K562 (cell line): ENCODE results near the gene STUM. TPM values are rescaled to one million over a fixed set of nuclear protein-coding genes. Genes with fewer than 3 reads are reported as not detected.

Experiments used
- GABPA ChIP-seq: fragments of 200-800 bp; sonication (Bioruptor generic); conservative IDR thresholded peaks from 2 replicates; pipeline ENCODE4 v1.6.1; 2016; ENCODE audit warnings: low read depth, missing genetic modification characterization, missing compliant biosample characterization
- GTF2A2 ChIP-seq: IDR thresholded peaks from 2 replicates; pipeline ENCODE4 v1.6.1; 2016; ENCODE audit warnings: mild to moderate bottlenecking, missing genetic modification characterization, missing compliant biosample characterization
- HCFC1 ChIP-seq: IDR thresholded peaks from 2 replicates; pipeline ENCODE4 v1.6.1; 2012; ENCODE audit warnings: low read depth, low read length, improper control_type of control experiment
- HDAC1 ChIP-seq, 2 experiments: fragments of 450-650 bp; IDR thresholded peaks; 2 replicates each; pipeline ENCODE4 v1.6.1; 2016 to 2017; ENCODE audit warnings: inconsistent platforms in 1 of 2, mild to moderate bottlenecking in 1 of 2, moderate library complexity in 1 of 2
- MAFF ChIP-seq: IDR thresholded peaks from 2 replicates; pipeline ENCODE4 v1.6.1; 2012; ENCODE audit warnings: low read length, improper control_type of control experiment
- MIER1 ChIP-seq: fragments of 450-650 bp; IDR thresholded peaks from 2 replicates; pipeline ENCODE4 v1.6.1; 2016; ENCODE audit warnings: antibody characterized with exemption, mild to moderate bottlenecking, low read depth
- MTF1 ChIP-seq: fragments of 250-450 bp; sonication (Bioruptor Pico); IDR thresholded peaks from 2 replicates; pipeline ENCODE4 v1.9.0; 2021; ENCODE audit warnings: moderate library complexity, mild to moderate bottlenecking, inconsistent platforms, borderline replicate concordance
- PBX2 ChIP-seq, 2 experiments: IDR thresholded peaks in 1 of 2; conservative IDR thresholded peaks in 1 of 2; 2 replicates each; pipeline ENCODE4 v1.6.1; 2016; ENCODE audit warnings: low read depth in 2 of 2, mild to moderate bottlenecking in 1 of 2, missing compliant biosample characterization in 1 of 2, missing genetic modification characterization in 1 of 2, moderate library complexity in 1 of 2
- POLR3A ChIP-seq: IDR thresholded peaks from 2 replicates; pipeline ENCODE4 v1.6.1; 2011; ENCODE audit warnings: borderline replicate concordance, mild to moderate bottlenecking, moderate library complexity; ENCODE audit not compliant: insufficient read length, insufficient read depth; ENCODE audit errors: extremely low read depth
- RBM14 ChIP-seq: fragments of 200-400 bp; formaldehyde crosslinking; IDR thresholded peaks from 2 replicates; pipeline ENCODE4 v1.6.1; 2018; ENCODE audit warnings: low read depth, mild to moderate bottlenecking, low read length, moderate library complexity, borderline replicate concordance; ENCODE audit not compliant: insufficient read depth
- SPI1 ChIP-seq: IDR thresholded peaks from 2 replicates; pipeline ENCODE4 v1.6.1; 2011; ENCODE audit warnings: low read depth, low read length, control low read depth, borderline replicate concordance
- SRF ChIP-seq, 2 experiments: fragments of 250-450, 450-650 bp in 1 of 2; sonication (Bioruptor Pico) in 1 of 2; sonication (generic) in 1 of 2; formaldehyde crosslinking; IDR thresholded peaks; 2 replicates each; pipeline versions ENCODE4 v1.5.0 to v1.5.1; 2020 to 2022; ENCODE audit warnings: mild to moderate bottlenecking in 1 of 2, missing genetic modification reagents in 1 of 2
- TAF9B ChIP-seq: fragments of 450-650 bp; IDR thresholded peaks from 2 replicates; pipeline ENCODE4 v1.6.1; 2018; ENCODE audit warnings: mild to moderate bottlenecking; ENCODE audit not compliant: partially characterized antibody
- U2AF1 ChIP-seq: fragments of 200-400 bp; formaldehyde crosslinking; optimal IDR thresholded peaks from 2 replicates; pipeline ENCODE3; 2017; ENCODE audit warnings: mild to moderate bottlenecking, low read depth, low read length, moderate library complexity
- USF2 ChIP-seq: sonication (generic); formaldehyde crosslinking; IDR thresholded peaks from 2 replicates; pipeline ENCODE4 v1.5.0; 2020; ENCODE audit warnings: missing genetic modification reagents
- ZBTB1 ChIP-seq: sonication (generic); formaldehyde crosslinking; IDR thresholded peaks from 2 replicates; pipeline ENCODE4 v1.8.1; 2023; ENCODE audit warnings: missing genetic modification reagents, low read depth, mild to moderate bottlenecking, borderline replicate concordance
- ZBTB5 ChIP-seq: fragments of 450-650 bp; IDR thresholded peaks from 2 replicates; pipeline ENCODE4 v1.6.1; 2017; ENCODE audit warnings: antibody characterized with exemption
- ZMIZ1 ChIP-seq, 2 experiments: fragments of 150-350 bp in 1 of 2; IDR thresholded peaks; 2 replicates each; pipeline ENCODE4 v1.6.1; 2012 to 2016; ENCODE audit warnings: low read depth in 2 of 2, low read length in 2 of 2, mild to moderate bottlenecking in 1 of 2, moderate library complexity in 1 of 2
- polyA plus RNA-seq, 8 experiments: library from polyadenylated mRNA; depleted of rRNA in 4 of 8; stranded (reverse) in 5 of 8; unstranded in 3 of 8; fragments of >200 nt; fragmentation: Nextera tagmentation in 2 of 8; fragmentation: Illumina TruSeq in 1 of 8; extraction: Ambion mirVana in 2 of 8; extraction: Trizol in 1 of 8; gene quantifications; 2 replicates each; pipeline versions ENCODE4 v1.2.1 to v1.2.3, GENCODE V29; 2011 to 2014; ENCODE audit warnings: inconsistent platforms in 1 of 8, missing spikeins in 1 of 8
- total RNA-seq, 7 experiments: library from RNA; depleted of rRNA in 6 of 7; stranded (reverse); fragments of >200 nt in 6 of 7; fragmentation: Illumina TruSeq in 2 of 7; extraction: Trizol in 2 of 7; gene quantifications; 2 replicates each; pipeline versions ENCODE4 v1.2.1 to v1.2.3, GENCODE V29; 2011 to 2021; ENCODE audit warnings: low replicate concordance in 1 of 7

Gene STUM
- total and polyA plus RNA-seq, 9 of the 15 experiments (the other 6 are each of a cell fraction or from before 2014, with no cell fraction given): not detected

- TF ChIP-seq ZBTB5: no peak
- no peak for TF ChIP-seq GABPA
- TF ChIP-seq USF2 (CRISPR knock-in tag): peak; percentile 47
- TF ChIP-seq HDAC1 (IDR thresholded peaks at IDR 0.05): no peak
- TF ChIP-seq HCFC1: no peak
- TF ChIP-seq GTF2A2 (tag): no peak
- no peak for TF ChIP-seq MAFF
- TF ChIP-seq U2AF1: no peak
- no peak for TF ChIP-seq SPI1
- TF ChIP-seq MTF1 (CRISPR knock-in tag): no peak
- no peak for TF ChIP-seq RBM14
- TF ChIP-seq ZBTB1 (CRISPR knock-in tag): no peak
- TF ChIP-seq MIER1: no peak
- TF ChIP-seq ZMIZ1 (IDR thresholded peaks at IDR 0.05; ENCODE audit: low read depth in 2 of 2, low read length in 2 of 2): no peak
- TF ChIP-seq TAF9B: no peak
- TF ChIP-seq POLR3A: no peak
- no peak for TF ChIP-seq SRF (CRISPR knock-in tag; IDR thresholded peaks at IDR 0.05)
- TF ChIP-seq PBX2 (CRISPR knock-in tag; IDR thresholded peaks at IDR 0.05; ENCODE audit: low read depth): no peak
- TF ChIP-seq PBX2 (tag; conservative IDR thresholded peaks at IDR 0.05; ENCODE audit: low read depth): no peak
Observed at GRCh38 chr1:226650236-226650841, 101.8 kb downstream of the STUM start (continued).
